Astrocyte of the cerebellum (primary cell): ENCODE measurements around the gene CDK11B.
"Not testable (repeated sequence)": the region's sequence is repeated elsewhere in the genome, so short reads cannot be mapped to it uniquely, and the experiment has no call there.

Experiments
- DNase-seq: peaks from one replicate; pipeline ENCODE4 v3.0.0-alpha.2; 2011; ENCODE audit warnings: low read depth
- H3K4me3 ChIP-seq: 2 replicates; pipeline ENCODE4 v1.5.1; 2011; ENCODE audit warnings: mild to moderate bottlenecking, low read depth, low read length, moderate library complexity
- in situ Hi-C: cut with HindIII; loops from 2 replicates; pipeline ENCODE4 v1.10.0; 2017; ENCODE audit warnings: low sequenced_read_pairs
- TF ChIP-seq, protein P1 (sequence below): IDR thresholded peaks from 2 replicates; pipeline ENCODE4 v1.5.1; 2012; ENCODE audit warnings: low read length, low read depth, moderate library complexity, mild to moderate bottlenecking; ENCODE audit errors: missing control alignments

Gene CDK11B

GRCh38 chr1:1664941-1665814 is 6.4 kb upstream of the CDK11B start:
- no peak for DNase-seq
- TF ChIP-seq, protein P1, sequence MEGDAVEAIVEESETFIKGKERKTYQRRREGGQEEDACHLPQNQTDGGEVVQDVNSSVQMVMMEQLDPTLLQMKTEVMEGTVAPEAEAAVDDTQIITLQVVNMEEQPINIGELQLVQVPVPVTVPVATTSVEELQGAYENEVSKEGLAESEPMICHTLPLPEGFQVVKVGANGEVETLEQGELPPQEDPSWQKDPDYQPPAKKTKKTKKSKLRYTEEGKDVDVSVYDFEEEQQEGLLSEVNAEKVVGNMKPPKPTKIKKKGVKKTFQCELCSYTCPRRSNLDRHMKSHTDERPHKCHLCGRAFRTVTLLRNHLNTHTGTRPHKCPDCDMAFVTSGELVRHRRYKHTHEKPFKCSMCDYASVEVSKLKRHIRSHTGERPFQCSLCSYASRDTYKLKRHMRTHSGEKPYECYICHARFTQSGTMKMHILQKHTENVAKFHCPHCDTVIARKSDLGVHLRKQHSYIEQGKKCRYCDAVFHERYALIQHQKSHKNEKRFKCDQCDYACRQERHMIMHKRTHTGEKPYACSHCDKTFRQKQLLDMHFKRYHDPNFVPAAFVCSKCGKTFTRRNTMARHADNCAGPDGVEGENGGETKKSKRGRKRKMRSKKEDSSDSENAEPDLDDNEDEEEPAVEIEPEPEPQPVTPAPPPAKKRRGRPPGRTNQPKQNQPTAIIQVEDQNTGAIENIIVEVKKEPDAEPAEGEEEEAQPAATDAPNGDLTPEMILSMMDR = no peak
- no peak overlapping the region for H3K4me3 ChIP-seq
- in situ Hi-C loops = no loop called here

- in situ Hi-C loops, H3K4me3 ChIP-seq, DNase-seq: not testable (repeated sequence)
Observed at GRCh38 chr1:1664318-1664717, 5.5 kb upstream of the CDK11B start.

DNA sequence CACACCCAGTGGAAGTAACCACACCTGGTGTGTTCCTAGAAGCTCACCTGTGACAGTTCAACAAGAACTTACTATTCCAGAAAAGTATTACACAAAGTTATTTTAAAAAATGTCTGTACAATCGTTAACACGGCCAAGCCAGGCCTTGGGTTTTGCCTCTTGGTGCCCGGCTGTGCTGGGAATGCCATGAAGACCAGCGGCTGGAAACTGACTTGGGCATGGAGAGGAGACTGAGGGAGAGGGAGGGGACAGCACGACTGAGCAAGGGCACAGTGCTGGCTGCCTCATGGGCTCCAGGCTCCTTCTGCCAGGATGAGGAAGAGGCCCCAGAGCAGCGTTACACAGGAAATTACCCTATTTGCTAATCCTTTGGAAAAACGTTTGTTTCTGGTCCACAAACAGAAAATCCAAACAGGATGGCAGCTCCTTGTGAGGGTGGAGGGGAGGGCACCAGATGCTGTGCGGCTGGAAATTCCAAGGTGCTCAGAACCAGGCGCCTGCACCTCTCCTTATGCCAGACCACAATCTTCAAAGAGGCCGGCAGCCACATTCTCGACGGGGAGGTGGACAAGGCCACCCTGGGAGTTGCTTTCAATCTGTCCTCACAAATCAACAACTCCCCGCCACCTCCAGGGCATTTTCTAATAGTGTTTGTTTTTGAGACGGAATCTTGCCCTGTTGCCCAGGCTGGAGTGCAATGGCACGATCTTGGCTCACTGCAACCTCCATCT is 4.2 kb upstream of the CDK11B start:
- not testable (repeated sequence) for DNase-seq

DNA sequence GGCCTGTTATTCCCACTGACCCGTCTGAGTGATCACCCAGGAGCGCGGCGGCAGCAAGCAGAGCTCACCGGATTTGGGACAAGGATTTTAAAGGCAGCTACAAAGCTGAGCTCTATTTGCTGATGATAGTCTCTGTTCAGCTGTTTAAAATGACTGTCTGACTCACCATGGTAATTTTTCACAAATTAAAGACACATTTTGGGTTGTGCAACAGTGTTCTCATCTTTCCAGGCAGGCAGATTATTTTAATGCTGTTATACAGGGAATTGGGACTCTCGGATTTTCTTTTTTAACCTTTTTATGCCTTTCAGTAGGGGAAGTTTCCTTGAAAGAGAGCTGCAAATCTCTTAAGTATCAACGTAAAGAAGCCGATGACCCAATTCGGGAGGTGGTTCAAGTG is 3.6 kb upstream of the CDK11B start:
- in situ Hi-C loops, H3K4me3 ChIP-seq, DNase-seq: not testable (repeated sequence)

More for the DNA sequence above, 4.2 kb upstream of the CDK11B start:
- in situ Hi-C loops, H3K4me3 ChIP-seq: not testable (repeated sequence)

GRCh38 chr1:1648265-1648664 is 10.5 kb downstream of the CDK11B start:
- not testable (repeated sequence) for H3K4me3 ChIP-seq, DNase-seq

DNA sequence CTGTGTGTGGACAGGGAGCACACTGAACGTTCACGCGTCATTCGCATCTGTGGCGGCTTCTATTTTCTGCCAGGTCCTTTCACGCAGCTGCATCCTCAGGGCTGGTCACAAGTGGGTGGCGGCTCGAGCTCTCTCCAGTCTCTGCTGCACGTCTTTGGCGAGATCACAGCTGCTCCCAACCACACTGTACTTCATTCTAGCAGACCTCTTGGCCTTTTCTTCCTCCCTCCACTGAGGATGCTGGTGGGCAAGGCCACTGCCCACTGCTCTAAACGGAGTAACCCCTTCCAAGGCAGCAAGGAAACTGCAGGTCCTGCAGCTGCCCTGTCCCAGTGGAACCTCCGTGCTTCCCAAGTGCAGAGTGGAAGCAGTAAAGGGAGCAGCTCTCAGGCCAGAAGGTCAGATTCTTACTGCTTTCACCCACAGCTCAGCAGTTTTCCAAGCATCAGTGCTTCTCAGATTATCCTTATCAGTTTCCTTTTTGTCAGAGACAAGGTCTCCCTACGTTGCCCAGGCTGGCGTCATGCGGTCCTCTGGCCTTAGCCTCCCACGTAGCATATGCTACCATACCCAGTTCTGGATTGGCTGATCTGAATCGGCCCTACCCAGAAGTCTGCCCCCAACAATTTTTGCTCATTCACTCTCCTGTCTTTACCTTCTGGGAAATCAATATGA is 11.1 kb downstream of the CDK11B start:
- H3K4me3 ChIP-seq, in situ Hi-C loops, DNase-seq: not testable (repeated sequence)

More at GRCh38 chr1:1648265-1648664, 10.5 kb downstream of the CDK11B start:
- in situ Hi-C loops = not testable (repeated sequence)

DNA sequence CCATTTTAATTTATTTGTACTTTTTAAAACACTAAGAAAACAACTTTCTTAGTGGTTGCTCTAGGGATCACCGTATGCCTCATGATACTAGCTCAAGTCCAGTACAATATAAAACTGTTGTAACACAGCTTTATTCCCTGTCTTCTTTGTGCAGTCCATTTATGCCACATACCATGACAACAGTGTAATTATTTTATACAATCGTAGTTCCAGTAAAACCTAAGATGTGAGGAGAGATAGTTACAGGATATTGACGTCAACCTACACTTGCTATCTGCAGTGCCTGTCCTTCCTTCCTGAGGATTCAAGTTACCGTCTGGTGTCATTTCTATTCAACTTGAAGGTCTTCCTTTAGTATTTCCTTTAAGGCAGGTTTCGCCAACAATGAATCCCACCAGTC is 12.5 kb downstream of the CDK11B start:
- DNase-seq, in situ Hi-C loops, H3K4me3 ChIP-seq: not testable (repeated sequence)

DNA sequence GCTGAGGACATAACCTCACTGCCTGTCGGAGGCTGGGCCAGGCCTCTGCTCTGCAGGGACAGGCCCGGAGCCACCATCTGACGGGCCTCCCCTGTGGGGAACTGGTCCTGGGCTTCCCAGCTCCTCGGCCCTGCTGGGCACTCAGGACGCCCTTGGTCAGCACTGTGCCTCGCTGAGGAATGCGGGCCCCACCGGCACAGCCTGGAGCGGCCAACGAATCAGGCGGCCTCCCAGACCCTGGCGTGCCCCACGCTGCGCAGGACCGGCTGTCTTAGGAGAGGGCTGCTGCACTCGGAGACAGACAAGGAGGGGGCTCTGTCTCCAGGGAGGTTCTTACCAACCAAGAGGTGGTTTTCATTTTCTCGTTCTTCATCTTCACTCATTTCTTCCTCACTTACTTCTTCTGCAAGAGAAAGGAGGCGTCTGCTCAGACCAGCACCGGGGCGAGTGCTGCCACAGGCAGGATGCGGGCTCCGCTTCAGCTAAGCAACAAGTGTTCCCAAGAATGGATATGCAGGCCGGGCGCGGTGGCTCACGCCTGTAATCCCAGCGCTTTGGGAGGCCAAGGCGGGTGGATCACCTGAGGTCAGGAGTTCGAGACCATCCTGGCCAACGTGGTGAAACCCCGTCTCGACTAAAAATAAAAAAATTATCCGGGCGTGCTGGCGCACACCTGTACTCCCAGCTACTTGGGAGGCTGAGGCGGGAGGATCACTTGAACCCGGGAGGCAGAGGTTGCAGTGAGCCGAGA is 17.9 kb downstream of the CDK11B start:
- in situ Hi-C loops, H3K4me3 ChIP-seq, DNase-seq: not testable (repeated sequence)

DNA sequence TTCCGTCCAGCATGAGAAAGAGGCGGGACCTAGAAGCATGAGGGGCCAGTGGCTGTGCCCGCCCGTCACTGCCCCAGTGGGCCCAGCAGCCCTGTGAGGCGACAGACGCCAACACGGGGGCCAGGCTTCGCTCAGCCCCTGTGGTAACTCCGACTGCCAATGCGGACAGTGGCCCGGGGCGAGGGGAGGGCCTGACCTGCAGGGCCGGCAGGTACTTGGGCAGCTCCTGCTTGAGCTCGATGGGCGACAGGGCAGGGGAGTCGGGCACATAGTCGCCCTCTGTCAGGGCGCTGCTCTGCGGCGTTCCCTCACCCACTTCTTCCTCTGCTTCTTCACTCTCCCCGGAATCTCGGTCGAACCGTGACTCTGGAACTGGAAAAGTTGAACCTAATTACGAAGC is 18.7 kb downstream of the CDK11B start:
- H3K4me3 ChIP-seq, DNase-seq, in situ Hi-C loops: not testable (repeated sequence)

- H3K4me3 ChIP-seq, in situ Hi-C loops, DNase-seq: not testable (repeated sequence)
Observed at GRCh38 chr1:1639368-1639767, 19.4 kb downstream of the CDK11B start.

DNA sequence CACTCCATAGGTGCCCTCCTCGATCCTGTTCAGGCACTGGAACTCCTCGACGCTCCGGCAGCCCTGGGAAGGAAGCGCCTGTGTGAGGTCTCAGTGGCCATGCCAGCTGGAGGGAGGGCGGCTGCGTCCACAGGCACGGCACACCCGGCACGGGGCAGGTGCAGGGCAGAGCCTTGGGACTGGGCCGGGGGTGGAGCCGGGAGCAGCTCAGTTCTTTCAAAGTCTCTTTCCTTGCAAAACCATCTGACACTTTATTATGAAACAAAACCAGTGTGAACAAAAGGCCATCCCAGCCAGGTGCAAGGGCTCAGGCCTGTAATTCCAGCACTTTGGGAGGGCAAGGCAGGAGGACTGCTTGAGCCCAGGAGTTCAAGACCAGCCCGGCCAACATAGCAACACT is 20.3 kb downstream of the CDK11B start:
- DNase-seq, H3K4me3 ChIP-seq, in situ Hi-C loops: not testable (repeated sequence)

DNA sequence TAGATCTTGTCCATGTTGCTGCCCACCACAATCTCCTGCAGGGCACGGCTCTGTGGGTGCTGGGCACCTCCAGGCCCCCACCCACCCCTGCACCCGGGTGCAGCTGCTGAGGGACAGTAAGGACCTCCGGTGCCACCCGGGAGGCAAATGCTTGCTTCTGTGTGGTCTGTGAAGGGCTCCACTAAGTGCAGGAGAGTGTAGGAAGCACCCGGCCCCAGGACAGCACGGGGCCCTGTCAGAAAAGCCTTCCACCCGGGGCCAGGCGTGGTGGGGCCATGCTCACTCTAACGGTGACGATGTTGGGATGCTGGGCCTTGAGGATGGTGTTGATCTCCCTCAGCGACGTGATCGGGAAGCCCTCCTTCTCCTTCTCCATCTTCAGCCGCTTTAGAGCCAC is 21.3 kb downstream of the CDK11B start:
- in situ Hi-C loops, DNase-seq, H3K4me3 ChIP-seq: not testable (repeated sequence)

GRCh38 chr1:1636621-1637478 is 22.0 kb downstream of the CDK11B start:
- H3K4me3 ChIP-seq, in situ Hi-C loops, DNase-seq: not testable (repeated sequence)

DNA sequence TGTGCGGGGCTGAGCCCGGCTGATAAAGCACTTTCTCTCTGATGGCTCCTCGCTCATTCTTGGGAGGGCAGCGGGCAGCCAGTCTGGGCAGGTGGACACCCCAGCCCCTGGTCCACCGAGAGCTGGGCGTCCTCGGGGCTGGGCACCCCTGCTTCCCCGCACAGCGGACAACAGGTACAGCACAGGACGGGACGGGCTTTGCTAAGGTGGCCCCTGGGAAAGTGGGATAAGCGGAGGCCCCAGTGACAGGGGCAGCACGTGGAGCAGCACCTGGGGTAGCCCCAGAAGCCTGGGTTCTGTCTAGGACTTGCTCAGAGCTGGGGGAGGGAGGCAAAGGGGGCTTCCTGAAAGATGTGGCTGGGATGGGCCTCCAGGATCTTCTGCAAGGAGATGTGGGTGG is 24.2 kb downstream of the CDK11B start:
- DNase-seq, H3K4me3 ChIP-seq, in situ Hi-C loops: not testable (repeated sequence)

GRCh38 chr1:1633409-1633808 is 25.4 kb downstream of the CDK11B start:
- DNase-seq, in situ Hi-C loops: not testable (repeated sequence)

More at GRCh38 chr1:1633409-1633808, 25.4 kb downstream of the CDK11B start:
- H3K4me3 ChIP-seq = not testable (repeated sequence)
